Measurements from ENCODE around the gene ADRA2B.

The ADRA2B gene

DNA sequence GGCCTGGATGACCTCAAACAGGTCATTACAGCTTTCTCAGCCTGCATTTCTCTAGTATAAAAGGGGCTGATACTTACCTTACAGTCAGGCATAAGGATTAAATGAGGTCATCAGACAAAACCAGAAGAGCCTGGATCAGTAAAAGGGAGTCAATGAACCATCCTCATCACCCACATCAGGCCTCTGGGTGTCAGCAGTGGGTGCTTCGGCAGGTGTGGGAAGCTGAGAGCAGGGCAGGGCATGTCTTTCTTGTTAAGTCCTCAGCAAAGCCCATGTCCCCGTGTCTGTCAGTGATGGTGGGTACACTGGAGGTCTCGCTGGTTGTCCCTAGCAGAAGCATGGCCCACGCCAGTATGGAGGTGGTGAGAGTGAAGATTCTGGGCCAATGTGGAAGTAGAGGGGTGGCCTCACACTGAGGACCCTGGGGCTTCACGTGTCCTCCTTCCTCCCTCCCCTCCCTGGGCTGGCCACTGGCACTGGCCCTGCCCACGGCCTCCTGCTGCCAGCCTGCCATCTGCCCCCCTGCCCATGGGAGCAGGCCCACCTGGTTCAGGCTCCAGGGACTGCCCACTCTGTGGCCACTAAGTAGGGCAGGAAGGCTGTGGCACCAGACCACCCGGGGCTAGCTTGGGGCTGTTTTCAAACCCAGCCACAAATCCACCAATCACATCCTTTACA, 4.4 kb downstream of the ADRA2B start:
- Histone ChIP-seq H3K36me3 (ENCODE audit: insufficient read depth) (no peaks in the 10 kb centered on the region), H3K9ac (no peak overlapping the region), H2AFZ (ENCODE audit: low read depth) (no peak overlapping the region), H3K4me1 (ENCODE audit: low read depth, poor library complexity, severe bottlenecking) (no peaks in the 10 kb centered on the region), H3K4me3 (IDR thresholded peaks at IDR 0.05; ENCODE audit: insufficient read depth, low read depth, low read length) (no peak overlapping the region), H4K20me1 (ENCODE audit: insufficient read depth) (no peaks in the 10 kb centered on the region), H3K4me2 (no peak overlapping the region), H3K27me3 (ENCODE audit: insufficient read depth, low read depth) (peaks cover 3% of the 10 kb centered on the region; the same call in 1 of the 2 replicates), H3K79me2 (ENCODE audit: insufficient read depth, low read depth) (no peaks in the 10 kb centered on the region), H3K27ac (no peak overlapping the region)
- TF ChIP-seq, protein P1, sequence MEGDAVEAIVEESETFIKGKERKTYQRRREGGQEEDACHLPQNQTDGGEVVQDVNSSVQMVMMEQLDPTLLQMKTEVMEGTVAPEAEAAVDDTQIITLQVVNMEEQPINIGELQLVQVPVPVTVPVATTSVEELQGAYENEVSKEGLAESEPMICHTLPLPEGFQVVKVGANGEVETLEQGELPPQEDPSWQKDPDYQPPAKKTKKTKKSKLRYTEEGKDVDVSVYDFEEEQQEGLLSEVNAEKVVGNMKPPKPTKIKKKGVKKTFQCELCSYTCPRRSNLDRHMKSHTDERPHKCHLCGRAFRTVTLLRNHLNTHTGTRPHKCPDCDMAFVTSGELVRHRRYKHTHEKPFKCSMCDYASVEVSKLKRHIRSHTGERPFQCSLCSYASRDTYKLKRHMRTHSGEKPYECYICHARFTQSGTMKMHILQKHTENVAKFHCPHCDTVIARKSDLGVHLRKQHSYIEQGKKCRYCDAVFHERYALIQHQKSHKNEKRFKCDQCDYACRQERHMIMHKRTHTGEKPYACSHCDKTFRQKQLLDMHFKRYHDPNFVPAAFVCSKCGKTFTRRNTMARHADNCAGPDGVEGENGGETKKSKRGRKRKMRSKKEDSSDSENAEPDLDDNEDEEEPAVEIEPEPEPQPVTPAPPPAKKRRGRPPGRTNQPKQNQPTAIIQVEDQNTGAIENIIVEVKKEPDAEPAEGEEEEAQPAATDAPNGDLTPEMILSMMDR (conservative IDR thresholded peaks at IDR 0.05; ENCODE audit: low read depth, low read length), result no peak

DNA sequence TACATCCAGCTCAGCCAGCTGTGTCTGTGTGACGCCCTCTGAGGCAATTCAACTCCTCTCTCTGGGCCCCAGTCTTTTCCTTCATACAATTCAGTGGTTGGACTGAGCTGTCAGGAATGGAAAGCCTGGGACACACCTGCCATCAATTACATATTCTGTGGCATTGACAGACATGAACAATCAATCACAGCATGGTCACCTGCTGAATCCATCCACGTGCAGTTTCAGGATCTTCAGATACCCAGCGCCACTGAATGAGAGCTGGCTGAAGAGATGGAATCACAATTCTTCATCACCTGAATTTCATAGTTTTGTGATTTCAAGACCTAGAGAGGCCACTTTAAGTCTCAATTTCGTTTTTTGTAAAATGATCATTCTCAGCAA, 5.1 kb downstream of the ADRA2B start:
- no peaks in the 10 kb centered on the region for H3K36me3 ChIP-seq (ENCODE audit: insufficient read depth)
- H3K4me2 ChIP-seq, result no peak overlapping the region
- no peak overlapping the region for H3K27ac ChIP-seq
- H3K27me3 ChIP-seq (ENCODE audit: insufficient read depth, low read depth), result peaks cover 3% of the 10 kb centered on the region; the same call in 1 of the 2 replicates
- no peaks in the 10 kb centered on the region for H4K20me1 ChIP-seq (ENCODE audit: insufficient read depth)
- no peak overlapping the region for H3K4me3 ChIP-seq (IDR thresholded peaks at IDR 0.05; ENCODE audit: insufficient read depth, low read depth, low read length)
- TF ChIP-seq, protein P1 (conservative IDR thresholded peaks at IDR 0.05; ENCODE audit: low read depth, low read length), result no peak
- H3K79me2 ChIP-seq (ENCODE audit: insufficient read depth, low read depth), result no peaks in the 10 kb centered on the region
- H3K9ac ChIP-seq, result no peak overlapping the region
- no peak overlapping the region for H2AFZ ChIP-seq (ENCODE audit: low read depth)
- H3K4me1 ChIP-seq (ENCODE audit: low read depth, poor library complexity, severe bottlenecking), result no peaks in the 10 kb centered on the region

DNA sequence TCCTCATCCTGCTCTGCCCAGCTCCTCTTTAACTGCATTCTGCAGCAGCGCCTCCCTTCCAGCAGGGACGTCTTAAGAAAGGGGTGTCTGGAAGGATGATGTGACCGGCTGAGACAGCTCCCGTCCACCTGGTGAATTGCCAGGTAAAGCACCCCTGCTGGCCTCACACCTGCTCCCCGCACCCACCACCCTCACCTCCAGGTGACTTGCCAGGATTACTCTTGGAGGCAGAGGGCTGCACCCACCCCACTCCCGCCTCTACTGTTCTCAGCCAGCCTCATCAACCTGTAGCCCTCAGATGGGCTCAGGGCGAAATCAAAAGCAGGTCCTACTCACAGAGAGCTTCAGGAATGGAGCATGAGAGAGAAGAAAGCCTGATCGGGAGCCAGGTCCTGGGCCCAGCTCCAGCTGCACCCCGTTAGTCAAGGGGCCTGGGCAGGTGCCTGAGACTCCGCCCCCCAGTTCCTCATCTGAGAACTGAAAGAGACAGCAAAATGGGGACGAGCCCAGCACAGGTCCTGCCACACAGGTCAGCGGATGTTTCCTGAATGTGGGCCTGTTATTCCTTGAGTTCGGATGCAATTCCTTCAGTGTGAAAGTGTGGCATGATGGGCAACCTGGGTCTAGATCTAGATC, 5.6 kb downstream of the ADRA2B start:
- Histone ChIP-seq H3K27me3 (ENCODE audit: insufficient read depth, low read depth) (peaks cover 3% of the 10 kb centered on the region; the same call in 1 of the 2 replicates), H3K9ac (no peak overlapping the region), H3K4me1 (ENCODE audit: low read depth, poor library complexity, severe bottlenecking) (no peaks in the 10 kb centered on the region), H3K79me2 (ENCODE audit: insufficient read depth, low read depth) (no peaks in the 10 kb centered on the region), H2AFZ (ENCODE audit: low read depth) (no peak overlapping the region), H3K27ac (no peak overlapping the region), H4K20me1 (ENCODE audit: insufficient read depth) (no peaks in the 10 kb centered on the region), H3K36me3 (ENCODE audit: insufficient read depth) (no peaks in the 10 kb centered on the region), H3K4me2 (no peak overlapping the region), H3K4me3 (IDR thresholded peaks at IDR 0.05; ENCODE audit: insufficient read depth, low read depth, low read length) (no peak overlapping the region)
- TF ChIP-seq, protein P1 (conservative IDR thresholded peaks at IDR 0.05; ENCODE audit: low read depth, low read length), result no peak

DNA sequence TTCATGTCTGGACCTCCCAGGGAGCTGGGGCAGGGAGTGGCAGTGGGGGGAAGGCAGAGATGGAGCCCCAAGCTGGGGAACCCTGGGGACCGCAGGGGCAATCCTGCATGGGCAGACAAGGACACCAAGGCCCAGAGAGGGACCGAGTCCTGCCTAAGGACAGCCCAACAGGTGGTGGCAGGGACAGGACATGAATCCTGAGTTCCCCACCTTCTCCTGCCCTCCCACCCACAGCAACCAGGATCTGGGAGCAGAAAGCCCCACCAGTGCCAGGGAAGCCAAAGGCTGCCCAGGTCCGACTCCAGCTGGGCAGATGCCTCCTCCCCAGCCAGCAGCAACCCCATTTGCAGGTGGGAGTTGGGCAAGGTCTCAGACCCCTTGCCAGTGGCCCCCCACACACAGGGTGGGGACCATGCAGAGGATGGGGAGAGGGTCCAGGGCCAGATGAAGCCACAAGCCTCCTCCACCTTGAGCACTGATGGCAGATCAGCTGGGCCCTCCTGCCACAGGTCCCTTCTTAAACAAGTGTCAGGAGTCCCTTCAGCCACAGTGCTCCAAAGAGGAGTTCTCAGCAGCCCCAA, 6.3 kb downstream of the ADRA2B start:
- TF ChIP-seq, protein P1 (conservative IDR thresholded peaks at IDR 0.05; ENCODE audit: low read depth, low read length), result no peak
- H3K27me3 ChIP-seq (ENCODE audit: insufficient read depth, low read depth), result peaks cover 3% of the 10 kb centered on the region; the same call in 1 of the 2 replicates

More for the DNA sequence above, 6.3 kb downstream of the ADRA2B start:
- Histone ChIP-seq H3K27ac (no peak overlapping the region), H2AFZ (ENCODE audit: low read depth) (no peak overlapping the region), H3K79me2 (ENCODE audit: insufficient read depth, low read depth) (no peaks in the 10 kb centered on the region), H3K4me1 (ENCODE audit: low read depth, poor library complexity, severe bottlenecking) (no peaks in the 10 kb centered on the region), H3K4me3 (IDR thresholded peaks at IDR 0.05; ENCODE audit: insufficient read depth, low read depth, low read length) (no peak overlapping the region), H3K4me2 (no peak overlapping the region), H3K36me3 (ENCODE audit: insufficient read depth) (no peaks in the 10 kb centered on the region), H4K20me1 (ENCODE audit: insufficient read depth) (no peaks in the 10 kb centered on the region), H3K9ac (no peak overlapping the region)
